DOHH2 (cell line): Measurements from ENCODE around the gene ALDH4A1.

Experiments
- H3F3A ChIP-seq: fragments of 200-600 bp; sonication (generic), shearing (Covaris generic); 2 replicates; pipeline ENCODE4 v1.6.0; 2016; ENCODE audit warnings: antibody characterized with exemption, mild to moderate bottlenecking; ENCODE audit not compliant: control insufficient read depth, insufficient read depth
- H3K27ac ChIP-seq: fragments of 200-600 bp; sonication (generic); 2 replicates; pipeline ENCODE4 v1.5.1; 2014; ENCODE audit warnings: low read depth, mild to moderate bottlenecking, low read length, moderate library complexity
- H3K27me3 ChIP-seq: fragments of 200-600 bp; sonication (generic); 2 replicates; pipeline ENCODE4 v1.6.1; 2014; ENCODE audit warnings: mild to moderate bottlenecking, low read length, mixed read lengths; ENCODE audit not compliant: control insufficient read depth
- H3K36me3 ChIP-seq: fragments of 200-600 bp; sonication (generic); 2 replicates; pipeline ENCODE4 v1.6.1; 2014; ENCODE audit warnings: mild to moderate bottlenecking, low read length, moderate library complexity, mixed read lengths; ENCODE audit not compliant: control insufficient read depth
- H3K4me1 ChIP-seq: fragments of 200-600 bp; sonication (generic); 2 replicates; pipeline ENCODE4 v1.6.1; 2014; ENCODE audit warnings: mild to moderate bottlenecking, low read length, mixed read lengths; ENCODE audit not compliant: control insufficient read depth
- H3K4me2 ChIP-seq: fragments of 200-600 bp; sonication (generic); 2 replicates; pipeline ENCODE4 v1.6.0; 2014; ENCODE audit warnings: mild to moderate bottlenecking, low read length, moderate library complexity
- H3K4me3 ChIP-seq: fragments of 200-600 bp; sonication (generic); 2 replicates; pipeline ENCODE4 v1.5.1; 2014; ENCODE audit warnings: mild to moderate bottlenecking, low read length, mixed read lengths
- H3K79me2 ChIP-seq: fragments of 200-600 bp; sonication (generic); 2 replicates; pipeline ENCODE4 v1.6.1; 2014; ENCODE audit warnings: mild to moderate bottlenecking, low read length, mixed read lengths; ENCODE audit not compliant: control insufficient read depth
- H3K9me2 ChIP-seq: fragments of 200-600 bp; sonication (generic); replicated peaks from 2 replicates; pipeline ENCODE4 v1.6.1; 2014; ENCODE audit warnings: mild to moderate bottlenecking, low read length, mixed read lengths; ENCODE audit not compliant: control insufficient read depth
- H3K9me3 ChIP-seq: fragments of 200-600 bp; sonication (generic); 2 replicates; pipeline ENCODE4 v1.6.1; 2014; ENCODE audit warnings: antibody characterized with exemption, low read length, mixed read lengths; ENCODE audit not compliant: control insufficient read depth, insufficient read depth
- H4K20me1 ChIP-seq: fragments of 200-600 bp; sonication (generic); 2 replicates; pipeline ENCODE4 v1.6.0; 2014; ENCODE audit warnings: low read depth, mild to moderate bottlenecking, antibody characterized with exemption, low read length, moderate library complexity; ENCODE audit not compliant: control insufficient read depth, insufficient read depth
- CTCF ChIP-seq: fragments of 200-600 bp; sonication (generic); IDR thresholded peaks from one replicate; pipeline ENCODE4 v1.5.1; 2014; ENCODE audit warnings: antibody characterized with exemption, mild to moderate bottlenecking, low read depth, low read length; ENCODE audit not compliant: poor library complexity, severe bottlenecking
- EZH2phosphoT487 ChIP-seq: fragments of 200-600 bp; sonication (generic); IDR thresholded peaks from 2 replicates; pipeline ENCODE4 v1.6.1; 2017; ENCODE audit warnings: borderline replicate concordance, mild to moderate bottlenecking, antibody characterized with exemption, low read length, moderate library complexity, mixed read lengths

The ALDH4A1 gene

GRCh38 chr1:18869847-18870594 is 32.3 kb downstream of the ALDH4A1 start:
- Histone ChIP-seq H3K4me1 (no peaks in the 10 kb centered on the region; the same call in 1 of the 2 replicates), H3K27ac (no peak overlapping the region), H3K36me3 (no peaks in the 10 kb centered on the region), H3K9me3 (no peaks in the 10 kb centered on the region), H3K4me3 (no peak overlapping the region), H3K27me3 (no peaks in the 10 kb centered on the region), H3K4me2 (no peak overlapping the region), H3K9me2 (no peaks in the 10 kb centered on the region), H4K20me1 (no peaks in the 10 kb centered on the region), H3F3A (no peaks in the 10 kb centered on the region), H3K79me2 (no peaks in the 10 kb centered on the region)
- TF ChIP-seq EZH2phosphoT487 (no peak), CTCF (no peak)

- H4K20me1 ChIP-seq = no peaks in the 10 kb centered on the region
- H3K27me3 ChIP-seq = no peaks in the 10 kb centered on the region
- no peaks in the 10 kb centered on the region; the same call in 1 of the 2 replicates for H3K4me1 ChIP-seq
- no peaks in the 10 kb centered on the region for H3F3A ChIP-seq
- H3K4me2 ChIP-seq = no peak overlapping the region
- no peaks in the 10 kb centered on the region for H3K79me2 ChIP-seq
- no peaks in the 10 kb centered on the region for H3K36me3 ChIP-seq
- TF ChIP-seq CTCF (no peak), EZH2phosphoT487 (no peak)
- no peak overlapping the region for H3K4me3 ChIP-seq
- no peaks in the 10 kb centered on the region for H3K9me3 ChIP-seq
- H3K9me2 ChIP-seq = no peaks in the 10 kb centered on the region
- H3K27ac ChIP-seq = no peak overlapping the region
Observed at GRCh38 chr1:18868801-18869424, 33.4 kb downstream of the ALDH4A1 start.

- TF ChIP-seq EZH2phosphoT487 (no peak), CTCF (no peak)
- Histone ChIP-seq H4K20me1 (no peaks in the 10 kb centered on the region), H3K79me2 (no peaks in the 10 kb centered on the region), H3K4me2 (no peak overlapping the region), H3K9me2 (no peaks in the 10 kb centered on the region), H3K27ac (no peak overlapping the region), H3K4me3 (no peak overlapping the region), H3F3A (no peaks in the 10 kb centered on the region), H3K36me3 (no peaks in the 10 kb centered on the region), H3K9me3 (no peaks in the 10 kb centered on the region), H3K4me1 (no peaks in the 10 kb centered on the region; the same call in 1 of the 2 replicates), H3K27me3 (no peaks in the 10 kb centered on the region)
Observed at GRCh38 chr1:18868354-18868753, 34.0 kb downstream of the ALDH4A1 start.
